ENCODE data around the gene USF1. TPM values are rescaled to one million over a fixed set of nuclear protein-coding genes. Genes with fewer than 3 reads are reported as not detected.
"Not testable (repeated sequence)": the region's sequence is repeated elsewhere in the genome, so short reads cannot be mapped to it uniquely, and the experiment has no call there.

Gene USF1
- total RNA-seq, 4 donors from 2014 or later: 44.8 to 87.5 (median 61.4) TPM

DNA sequence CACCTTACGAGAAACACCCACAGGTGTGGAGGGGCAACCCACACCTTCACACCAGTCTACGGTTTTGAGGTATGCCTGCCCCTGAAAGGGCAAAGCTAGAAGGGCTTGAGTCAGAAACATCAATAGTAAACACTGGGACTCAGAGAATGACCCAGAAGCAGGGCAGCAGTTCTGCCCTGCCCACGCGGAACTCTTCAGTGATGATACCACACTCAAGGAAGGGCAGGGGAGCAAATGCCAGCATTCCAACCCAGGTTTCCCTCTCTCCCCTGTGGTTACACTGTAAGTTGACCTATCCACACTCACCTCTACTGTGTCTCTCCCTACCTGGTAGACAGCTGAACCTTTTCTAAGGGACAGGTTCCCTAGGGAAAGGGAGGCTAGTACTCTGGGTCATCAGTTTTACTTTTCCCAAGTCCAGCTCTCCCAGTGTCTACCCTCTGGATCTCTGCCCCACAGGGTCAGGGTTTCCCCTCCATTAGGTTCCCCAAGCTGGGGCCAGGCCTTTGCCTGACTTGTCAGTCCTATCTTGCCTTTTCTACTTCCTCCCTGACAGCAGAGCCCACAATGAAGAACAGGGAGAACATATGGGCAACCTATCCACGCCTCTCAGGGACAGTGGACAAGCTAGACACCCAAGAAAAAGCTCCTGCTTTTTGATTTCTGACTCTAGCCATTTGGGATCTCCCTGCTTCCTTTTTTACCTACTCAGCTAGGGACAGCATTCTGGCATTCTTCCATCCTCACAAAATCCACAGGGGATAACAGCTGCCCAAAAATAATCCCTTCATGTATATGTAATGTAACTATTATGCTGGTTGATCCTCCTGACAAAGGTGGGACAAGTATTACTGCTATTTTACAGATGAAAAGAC is 27.8 kb downstream of the USF1 start:
- DNase-seq (ENCODE audit: low spot score): no peak
- TF ChIP-seq, protein P1, sequence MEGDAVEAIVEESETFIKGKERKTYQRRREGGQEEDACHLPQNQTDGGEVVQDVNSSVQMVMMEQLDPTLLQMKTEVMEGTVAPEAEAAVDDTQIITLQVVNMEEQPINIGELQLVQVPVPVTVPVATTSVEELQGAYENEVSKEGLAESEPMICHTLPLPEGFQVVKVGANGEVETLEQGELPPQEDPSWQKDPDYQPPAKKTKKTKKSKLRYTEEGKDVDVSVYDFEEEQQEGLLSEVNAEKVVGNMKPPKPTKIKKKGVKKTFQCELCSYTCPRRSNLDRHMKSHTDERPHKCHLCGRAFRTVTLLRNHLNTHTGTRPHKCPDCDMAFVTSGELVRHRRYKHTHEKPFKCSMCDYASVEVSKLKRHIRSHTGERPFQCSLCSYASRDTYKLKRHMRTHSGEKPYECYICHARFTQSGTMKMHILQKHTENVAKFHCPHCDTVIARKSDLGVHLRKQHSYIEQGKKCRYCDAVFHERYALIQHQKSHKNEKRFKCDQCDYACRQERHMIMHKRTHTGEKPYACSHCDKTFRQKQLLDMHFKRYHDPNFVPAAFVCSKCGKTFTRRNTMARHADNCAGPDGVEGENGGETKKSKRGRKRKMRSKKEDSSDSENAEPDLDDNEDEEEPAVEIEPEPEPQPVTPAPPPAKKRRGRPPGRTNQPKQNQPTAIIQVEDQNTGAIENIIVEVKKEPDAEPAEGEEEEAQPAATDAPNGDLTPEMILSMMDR (IDR thresholded peaks at IDR 0.05): no peak
- no peak for ATAC-seq (ENCODE audit: low FRiP score)

DNA sequence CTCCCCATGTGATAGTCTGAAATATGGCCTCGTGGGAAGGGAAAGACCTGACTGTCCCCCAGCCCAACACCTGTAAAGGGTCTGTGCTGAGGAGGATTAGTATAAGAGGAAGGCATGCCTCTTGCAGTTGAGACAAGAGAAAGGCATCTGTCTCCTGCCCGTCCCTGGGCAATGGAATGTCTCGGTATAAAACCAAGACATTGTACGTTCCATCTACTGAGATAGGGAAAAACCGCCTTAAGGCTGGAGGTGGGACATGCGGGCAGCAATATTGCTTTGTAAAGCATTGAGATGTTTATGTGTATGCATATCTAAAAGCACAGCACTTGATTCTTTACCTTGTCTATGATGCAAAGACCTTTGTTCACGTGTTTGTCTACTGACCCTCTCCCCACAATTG is 28.6 kb downstream of the USF1 start:
- not testable (repeated sequence) for DNase-seq (ENCODE audit: low spot score); ATAC-seq (ENCODE audit: low FRiP score)

DNA sequence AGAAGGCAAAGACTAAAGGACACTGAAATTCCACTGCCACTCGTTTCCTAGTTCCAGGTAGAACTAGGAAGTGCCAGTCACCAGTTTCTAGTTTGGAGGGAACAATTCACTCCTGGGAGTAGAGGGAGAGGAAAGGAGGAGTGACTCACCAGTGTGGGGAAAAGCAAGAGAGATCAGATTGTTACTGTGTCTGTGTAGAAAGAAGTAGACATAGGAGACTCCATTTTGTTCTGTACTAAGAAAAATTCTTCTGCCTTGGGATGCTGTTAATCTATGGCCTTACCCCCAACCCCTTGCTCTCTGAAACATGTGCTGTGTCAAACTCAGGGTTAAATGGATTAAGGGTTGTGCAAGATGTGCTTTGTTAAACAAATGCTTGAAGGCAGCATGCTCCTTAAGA is 29.1 kb downstream of the USF1 start:
- DNase-seq (ENCODE audit: low spot score); ATAC-seq (ENCODE audit: low FRiP score): not testable (repeated sequence)

DNA sequence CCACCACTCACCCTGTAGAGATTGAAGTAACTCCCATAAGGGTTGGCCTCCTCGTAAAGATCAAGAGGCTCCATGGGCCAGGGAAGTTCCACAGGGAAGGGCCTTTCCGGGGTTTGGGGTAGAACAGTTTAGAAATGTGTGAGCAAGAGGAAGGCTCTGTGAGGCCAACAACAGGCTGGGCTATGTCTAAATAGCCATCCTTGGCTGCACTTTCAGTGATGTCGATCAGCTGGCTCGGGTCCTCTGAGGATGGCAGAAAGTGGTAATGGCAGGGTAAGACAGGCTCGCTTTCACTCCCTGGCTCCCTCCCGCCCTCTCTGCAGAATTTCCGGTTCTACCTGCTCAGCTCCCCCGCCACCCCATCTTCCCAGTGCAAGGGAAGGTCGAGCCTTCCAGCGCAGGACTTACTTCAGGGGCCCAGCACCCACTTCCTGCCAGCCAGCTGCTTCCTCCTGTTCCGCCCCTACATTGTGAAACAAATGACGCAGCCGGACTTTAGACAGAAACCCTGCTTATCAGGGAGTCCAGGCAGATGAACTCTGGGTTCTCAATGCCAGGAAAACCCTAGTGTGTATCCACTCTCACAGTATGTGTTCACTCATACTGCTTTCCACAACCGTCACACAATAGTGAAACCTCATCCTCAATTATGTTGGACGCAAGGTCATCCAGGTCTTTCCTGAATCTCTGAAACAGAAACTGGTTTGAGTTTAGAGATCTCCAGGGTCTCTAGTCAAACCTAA is 32.1 kb downstream of the USF1 start:
- DNase-seq (ENCODE audit: low spot score) (peak; percentile 73), ATAC-seq (ENCODE audit: low FRiP score) (peak; percentile 94)

DNA sequence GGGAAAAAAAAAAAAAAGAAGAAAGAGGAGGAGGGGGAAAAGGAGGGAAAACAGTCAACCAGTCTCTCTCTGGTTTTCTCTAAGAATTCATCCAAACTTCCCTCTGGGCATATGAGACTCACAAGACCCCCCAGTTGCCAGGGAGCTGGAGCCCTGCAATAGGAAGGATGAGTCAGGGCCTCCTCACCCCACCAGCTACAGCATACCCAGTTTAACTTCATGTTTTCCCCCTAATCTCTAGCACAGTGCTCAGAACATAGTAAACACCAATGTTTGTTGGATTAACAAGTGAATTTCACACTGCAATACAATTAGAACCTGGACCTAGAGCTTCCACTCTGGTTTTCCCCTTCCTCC is 32.7 kb downstream of the USF1 start:
- TF ChIP-seq, protein P1 (IDR thresholded peaks at IDR 0.05): no peak
- peak; percentile 67 for ATAC-seq (ENCODE audit: low FRiP score)
- DNase-seq (ENCODE audit: low spot score): no peak

More for the DNA sequence above, 32.1 kb downstream of the USF1 start:
- TF ChIP-seq, protein P1 (IDR thresholded peaks at IDR 0.05): no peak

- TF ChIP-seq, protein P1 (IDR thresholded peaks at IDR 0.05): no peak
- DNase-seq (ENCODE audit: low spot score) (no peak), ATAC-seq (ENCODE audit: low FRiP score) (no peak)
Observed at GRCh38 chr1:161012420-161012819, 33.4 kb downstream of the USF1 start.

DNA sequence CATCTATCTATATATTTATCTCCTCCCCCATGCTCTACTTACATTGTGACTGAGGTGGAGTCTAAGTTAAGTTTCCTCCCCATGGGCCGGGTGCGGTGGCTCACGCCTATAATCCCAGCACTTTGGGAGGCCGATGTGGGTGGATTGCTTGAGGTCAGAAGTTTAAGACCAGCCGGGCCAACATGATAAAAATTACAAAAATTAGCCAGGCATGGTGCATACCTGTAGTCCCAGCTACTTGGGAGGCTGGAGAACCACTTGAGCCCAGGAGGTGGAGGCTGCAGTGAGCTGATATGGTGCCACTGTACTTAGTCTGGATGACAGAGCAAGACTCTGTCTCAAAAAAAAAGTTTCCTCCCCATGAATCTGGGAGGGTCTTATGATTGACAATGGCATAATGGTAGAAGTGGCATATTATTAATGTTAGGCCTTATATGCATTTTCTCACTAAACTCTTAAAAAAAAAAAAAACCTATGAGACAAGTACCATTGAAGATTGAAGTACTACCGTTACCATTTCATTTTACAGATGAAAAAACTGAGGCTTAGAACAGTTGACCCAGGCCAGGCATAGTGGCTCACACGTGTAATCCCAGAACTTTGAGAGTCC is 36.1 kb downstream of the USF1 start:
- TF ChIP-seq, protein P1 (IDR thresholded peaks at IDR 0.05): no peak
- ATAC-seq (ENCODE audit: low FRiP score): no peak
- no peak for DNase-seq (ENCODE audit: low spot score)
